Endothelial cell of umbilical vein (primary cell): ENCODE measurements around the gene MKLN1.

Experiments used
- CTCF ChIP-seq, 2 donors: IDR thresholded peaks; 1 replicate in 1 of 2; 2 replicates in 1 of 2; pipeline ENCODE4 v1.5.1; 2011; ENCODE audit warnings: low read length in 2 of 2, mild to moderate bottlenecking in 2 of 2, moderate library complexity in 2 of 2, control low read depth in 1 of 2, inconsistent platforms in 1 of 2, low read depth in 1 of 2; ENCODE audit not compliant: insufficient read depth in 1 of 2; ENCODE audit errors: extremely low read depth in 1 of 2
- EZH2 ChIP-seq: IDR thresholded peaks from 2 replicates; pipeline ENCODE4 v1.6.1; 2012; ENCODE audit warnings: borderline replicate concordance, low read depth, mild to moderate bottlenecking, moderate library complexity, low read length, inconsistent platforms; ENCODE audit not compliant: severe bottlenecking
- GATA2 ChIP-seq: IDR thresholded peaks from 2 replicates; pipeline ENCODE4 v1.7.0; 2011; ENCODE audit warnings: low read depth, mild to moderate bottlenecking, moderate library complexity, mixed read lengths, low read length; ENCODE audit not compliant: insufficient read length, insufficient read depth
- JUN ChIP-seq: IDR thresholded peaks from 2 replicates; pipeline ENCODE4 v1.6.1; 2011; ENCODE audit warnings: borderline replicate concordance, low read depth; ENCODE audit not compliant: insufficient read length, insufficient read depth
- MAX ChIP-seq: IDR thresholded peaks from 2 replicates; pipeline ENCODE4 v1.6.1; 2011; ENCODE audit not compliant: insufficient read depth, insufficient read length
- MYC ChIP-seq: IDR thresholded peaks from one replicate; pipeline ENCODE4 v1.6.1; 2011; ENCODE audit warnings: mild to moderate bottlenecking, low read depth, low read length
- POLR2A ChIP-seq: IDR thresholded peaks from 2 replicates; pipeline ENCODE4 v1.6.1; 2012; ENCODE audit warnings: low read depth, mild to moderate bottlenecking, control low read depth, low read length
- POLR2AphosphoS5 ChIP-seq: IDR thresholded peaks from 2 replicates; pipeline ENCODE4 v1.6.1; 2012; ENCODE audit warnings: low read depth, mild to moderate bottlenecking, control low read depth, low read length, moderate library complexity; ENCODE audit not compliant: insufficient read depth

- TF ChIP-seq CTCF (IDR thresholded peaks at IDR 0.05; ENCODE audit: extremely low read depth in 1 of 2, insufficient read depth in 1 of 2, low read depth in 1 of 2, low read length in 2 of 2) (no peak), POLR2A (no peak), EZH2 (no peak), POLR2AphosphoS5 (no peak), JUN (no peak), MYC (no peak), MAX (no peak), GATA2 (no peak)
Observed at GRCh38 chr7:131543298-131543697, 215.6 kb downstream of the MKLN1 start.
